HG02571 (cell line): ENCODE results near the gene SLC39A7.
A peak's percentile ranks its signal among the peaks of the same experiment; 100 is the strongest.

Experiments
- ATAC-seq: cut with Tn5 transposase; IDR thresholded peaks from one replicate; pipeline ENCODE4 v1.9.1; 2021; ENCODE audit warnings: mild to moderate bottlenecking, moderate library complexity; ENCODE audit not compliant: unreplicated experiment

Gene SLC39A7

GRCh38 chr6:33200219-33201146, at the start of gene SLC39A7, which contains the start of gene RXRB:
Gene SLC39A7 (plus strand): TSS chr6:33200867. CDS start chr6:33201246, 379 bp downstream.
Gene RXRB (minus strand): TSS chr6:33200665. CDS start chr6:33200476, 189 bp downstream.
- peak; percentile 43 for ATAC-seq

GRCh38 chr6:33151050-33151449, 49.6 kb upstream of the SLC39A7 start:
- ATAC-seq: no peak

GRCh38 chr6:33154349-33154748, 46.3 kb upstream of the SLC39A7 start:
- no peak for ATAC-seq

- no peak for ATAC-seq
These were observed 44.1 kb upstream of the SLC39A7 start for GRCh38 chr6:33156561-33156960.

GRCh38 chr6:33156964-33157363, 43.7 kb upstream of the SLC39A7 start:
- no peak for ATAC-seq

GRCh38 chr6:33160096-33160495, 40.6 kb upstream of the SLC39A7 start:
- no peak for ATAC-seq

- no peak for ATAC-seq
These were observed 39.8 kb upstream of the SLC39A7 start for GRCh38 chr6:33160728-33161344.

- no peak for ATAC-seq
These were observed 39.0 kb upstream of the SLC39A7 start for GRCh38 chr6:33161354-33162331.

- no peak for ATAC-seq
These were observed 37.1 kb upstream of the SLC39A7 start for GRCh38 chr6:33163540-33163939.

GRCh38 chr6:33164176-33164575, 36.5 kb upstream of the SLC39A7 start:
- ATAC-seq: no peak

GRCh38 chr6:33164665-33165373, 35.8 kb upstream of the SLC39A7 start:
- no peak for ATAC-seq

- ATAC-seq: no peak
These were observed 34.9 kb upstream of the SLC39A7 start for GRCh38 chr6:33165581-33166258.

- no peak for ATAC-seq
These were observed 34.3 kb upstream of the SLC39A7 start for GRCh38 chr6:33166363-33166762.

GRCh38 chr6:33166811-33167210, 33.9 kb upstream of the SLC39A7 start:
- ATAC-seq: no peak

- no peak for ATAC-seq
These were observed 33.0 kb upstream of the SLC39A7 start for GRCh38 chr6:33167374-33168283.

- ATAC-seq: no peak
These were observed 32.4 kb upstream of the SLC39A7 start for GRCh38 chr6:33168284-33168601.

- no peak for ATAC-seq
These were observed 32.0 kb upstream of the SLC39A7 start for GRCh38 chr6:33168639-33169038.

GRCh38 chr6:33169291-33170175, 31.1 kb upstream of the SLC39A7 start:
- ATAC-seq: no peak
